Neuron (in vitro differentiated cells): ENCODE measurements around the gene VWA5B1.
"Not testable (repeated sequence)": the region's sequence is repeated elsewhere in the genome, so short reads cannot be mapped to it uniquely, and the experiment has no call there.

Source experiments
- H2AFZ ChIP-seq: one replicate; pipeline ENCODE4 v1.6.1; 2013; ENCODE audit warnings: low read depth, mild to moderate bottlenecking, inconsistent platforms, low read length, moderate library complexity
- H3K27me3 ChIP-seq: one replicate; pipeline ENCODE4 v1.6.1; 2013; ENCODE audit warnings: low read length; ENCODE audit not compliant: insufficient read depth
- H3K36me3 ChIP-seq: one replicate; pipeline ENCODE4 v1.6.1; 2013; ENCODE audit warnings: low read length; ENCODE audit not compliant: insufficient read depth
- H3K4me1 ChIP-seq: one replicate; pipeline ENCODE4 v1.6.1; 2013; ENCODE audit warnings: low read length; ENCODE audit not compliant: insufficient read depth
- H3K4me3 ChIP-seq: 2 replicates; pipeline ENCODE4 v1.5.1; 2013; ENCODE audit warnings: mild to moderate bottlenecking, low read length, moderate library complexity
- H3K9me3 ChIP-seq: one replicate; pipeline ENCODE4 v1.6.1; 2013; ENCODE audit warnings: low read length

VWA5B1 gene

DNA sequence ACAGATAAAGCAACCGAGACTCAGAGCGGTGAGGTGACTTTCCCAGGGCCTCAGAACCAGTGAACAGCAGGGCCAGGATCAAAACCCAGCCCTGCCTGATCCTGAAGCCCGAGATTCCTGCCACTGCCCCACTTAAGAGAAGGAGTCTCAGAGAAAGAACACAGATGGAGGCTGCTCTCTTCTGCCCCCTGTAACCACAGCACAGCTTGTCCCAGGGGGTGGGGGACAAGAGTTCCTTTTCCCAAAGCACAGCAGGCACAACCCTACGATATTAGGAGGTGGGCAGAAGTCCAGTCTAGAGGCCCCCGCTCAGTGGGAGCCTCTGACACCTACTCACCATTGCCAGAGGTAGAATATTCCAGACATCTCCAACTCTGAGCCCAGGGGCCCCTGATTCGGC, 24.0 kb upstream of the VWA5B1 start:
- no peak overlapping the region for H3K4me3 ChIP-seq
- no peaks in the 10 kb centered on the region for H3K36me3 ChIP-seq
- H3K4me1 ChIP-seq = no peaks in the 10 kb centered on the region
- no peaks in the 10 kb centered on the region for H3K9me3 ChIP-seq
- no peaks in the 10 kb centered on the region for H3K27me3 ChIP-seq
- H2AFZ ChIP-seq = no peak overlapping the region

DNA sequence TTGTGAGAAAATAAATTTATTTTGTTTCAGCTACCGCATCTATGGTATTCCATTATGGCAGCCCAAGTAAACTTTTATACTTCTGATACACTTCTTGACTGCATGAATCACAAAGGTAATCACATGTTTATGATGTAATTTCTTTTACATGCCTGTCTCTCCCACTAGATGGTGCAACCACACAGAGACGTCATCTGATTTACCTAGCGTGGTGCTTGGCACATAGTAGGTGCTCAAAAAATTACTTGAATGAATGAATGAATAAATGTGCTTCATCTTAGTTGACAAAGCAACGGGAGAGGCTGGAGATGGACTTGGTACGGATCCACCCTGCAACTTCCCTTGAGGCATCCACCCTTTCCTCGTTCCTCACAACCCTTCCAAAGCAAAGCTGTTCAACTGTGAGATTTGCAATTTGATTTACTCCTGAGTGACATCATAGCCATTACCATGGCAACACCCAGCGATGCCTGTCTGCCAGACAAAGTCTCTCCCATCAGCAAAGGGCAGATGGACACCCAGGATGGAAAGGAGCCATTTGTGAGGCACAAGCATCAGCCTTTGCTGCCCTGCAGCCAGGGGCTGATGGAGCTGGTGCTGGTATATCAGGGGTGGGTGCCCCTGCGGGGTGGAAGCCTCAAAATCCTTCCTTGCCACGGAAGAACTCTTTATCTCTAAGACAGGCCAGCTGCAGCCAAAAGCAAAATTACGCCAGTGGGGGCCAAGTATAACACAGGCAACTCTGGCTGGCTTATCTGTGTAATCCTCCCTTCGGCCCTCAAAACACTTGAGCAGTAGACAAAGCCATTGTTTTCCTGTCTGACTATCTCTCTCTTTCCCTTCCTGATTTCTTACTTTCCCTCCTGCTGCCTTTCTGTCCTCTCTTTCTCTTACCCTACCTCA, 18.9 kb upstream of the VWA5B1 start:
- Histone ChIP-seq H3K36me3 (no peaks in the 10 kb centered on the region), H2AFZ (no peak overlapping the region), H3K9me3 (no peaks in the 10 kb centered on the region), H3K4me3 (no peak overlapping the region), H3K4me1 (peaks cover 7% of the 10 kb centered on the region), H3K27me3 (no peaks in the 10 kb centered on the region)

GRCh38 chr1:20273716-20274115, 17.0 kb upstream of the VWA5B1 start:
- H3K27me3 ChIP-seq, H3K9me3 ChIP-seq, H3K36me3 ChIP-seq, H3K4me1 ChIP-seq, H2AFZ ChIP-seq, H3K4me3 ChIP-seq: not testable (repeated sequence)

GRCh38 chr1:20275319-20275925, 15.3 kb upstream of the VWA5B1 start:
- Histone ChIP-seq H3K9me3 (no peaks in the 10 kb centered on the region), H3K4me3 (no peak overlapping the region), H2AFZ (no peak overlapping the region), H3K27me3 (no peaks in the 10 kb centered on the region), H3K4me1 (peaks cover 7% of the 10 kb centered on the region), H3K36me3 (no peaks in the 10 kb centered on the region)

DNA sequence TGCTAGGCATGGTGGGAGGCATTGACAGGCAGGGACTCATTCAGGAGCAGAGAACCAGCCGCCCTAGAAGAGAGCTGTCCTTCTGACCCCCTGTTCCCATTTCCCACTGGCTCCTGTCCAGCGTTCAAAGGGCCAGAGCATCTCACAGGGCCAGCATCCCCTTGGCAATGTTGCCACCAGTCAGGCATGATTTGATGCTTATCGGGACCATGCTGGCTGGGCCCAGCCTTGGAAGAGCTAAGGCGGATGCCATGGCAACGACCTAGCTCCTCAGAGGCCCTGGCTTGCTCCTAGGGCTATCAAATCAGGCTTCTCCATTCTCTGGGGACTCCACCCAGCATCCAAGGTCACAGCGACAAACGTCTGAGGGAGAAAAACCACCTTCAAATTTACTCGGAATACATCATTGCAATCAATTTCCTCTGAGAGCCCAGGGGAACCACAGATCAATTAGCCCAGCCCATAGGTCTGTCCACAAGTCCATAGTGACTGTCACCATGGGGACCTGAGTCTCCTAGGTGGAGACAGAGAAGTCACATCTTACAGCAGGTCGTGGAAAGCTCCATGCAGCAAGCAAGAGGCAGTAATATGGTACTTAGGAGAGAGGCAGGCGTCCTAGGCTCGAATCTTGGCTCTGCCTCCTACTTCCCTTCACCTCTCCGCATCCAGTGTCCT, 14.1 kb upstream of the VWA5B1 start:
- H3K4me3 ChIP-seq = no peak overlapping the region
- H3K4me1 ChIP-seq = peaks cover 7% of the 10 kb centered on the region
- no peaks in the 10 kb centered on the region for H3K36me3 ChIP-seq
- no peaks in the 10 kb centered on the region for H3K9me3 ChIP-seq
- no peaks in the 10 kb centered on the region for H3K27me3 ChIP-seq
- no peak overlapping the region for H2AFZ ChIP-seq

GRCh38 chr1:20278692-20279130, 12.0 kb upstream of the VWA5B1 start:
- no peak overlapping the region for H3K4me3 ChIP-seq
- no peaks in the 10 kb centered on the region for H3K4me1 ChIP-seq
- peaks cover 3% of the 10 kb centered on the region for H3K27me3 ChIP-seq
- H3K36me3 ChIP-seq = no peaks in the 10 kb centered on the region
- H3K9me3 ChIP-seq = no peaks in the 10 kb centered on the region
- no peak overlapping the region for H2AFZ ChIP-seq

DNA sequence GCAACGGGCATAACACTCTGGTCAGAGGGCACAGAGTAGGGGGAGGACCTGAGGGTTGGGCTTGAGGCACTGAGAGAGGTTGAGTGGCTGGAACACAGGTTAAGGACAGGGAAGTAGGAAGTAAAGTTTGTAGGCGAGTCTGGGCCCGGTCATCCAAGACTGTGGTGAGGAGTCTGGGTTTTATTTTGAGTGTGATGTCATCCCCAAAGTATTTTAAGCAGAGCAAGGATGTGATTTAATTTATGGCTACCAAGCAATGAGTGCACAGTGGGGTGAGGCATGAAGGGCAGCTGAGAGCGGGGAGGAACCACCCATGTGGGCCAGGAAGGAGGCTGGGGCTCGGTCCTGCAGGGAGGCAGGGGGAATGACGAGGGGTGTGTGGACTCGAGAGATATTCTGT, 11.2 kb upstream of the VWA5B1 start:
- no peaks in the 10 kb centered on the region for H3K4me1 ChIP-seq
- no peaks in the 10 kb centered on the region for H3K9me3 ChIP-seq
- H2AFZ ChIP-seq = no peak overlapping the region
- H3K27me3 ChIP-seq = peaks cover 3% of the 10 kb centered on the region
- H3K36me3 ChIP-seq = no peaks in the 10 kb centered on the region
- H3K4me3 ChIP-seq = no peak overlapping the region

DNA sequence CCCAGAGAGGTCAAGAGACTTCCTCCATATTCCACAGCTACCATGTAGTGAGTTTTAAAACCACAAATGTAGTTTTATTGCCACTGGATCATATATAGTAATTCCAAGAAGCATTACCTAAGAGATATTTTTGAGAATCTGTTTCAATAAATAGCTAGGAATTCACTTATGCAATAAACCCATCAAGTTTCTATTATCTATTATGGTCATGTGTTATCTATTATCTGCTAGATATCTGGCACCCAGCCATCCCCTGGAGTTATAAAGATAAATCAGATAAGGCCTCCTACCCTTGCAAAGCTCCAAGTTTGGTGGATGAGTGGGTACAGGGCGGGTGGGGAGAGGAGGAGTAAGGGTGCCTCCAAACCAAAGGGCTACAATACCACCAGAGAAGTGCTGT, 10.3 kb upstream of the VWA5B1 start:
- no peaks in the 10 kb centered on the region for H3K4me1 ChIP-seq
- H3K36me3 ChIP-seq = no peaks in the 10 kb centered on the region
- no peaks in the 10 kb centered on the region for H3K9me3 ChIP-seq
- no peak overlapping the region for H3K4me3 ChIP-seq
- H3K27me3 ChIP-seq = peaks cover 5% of the 10 kb centered on the region
- H2AFZ ChIP-seq = no peak overlapping the region

DNA sequence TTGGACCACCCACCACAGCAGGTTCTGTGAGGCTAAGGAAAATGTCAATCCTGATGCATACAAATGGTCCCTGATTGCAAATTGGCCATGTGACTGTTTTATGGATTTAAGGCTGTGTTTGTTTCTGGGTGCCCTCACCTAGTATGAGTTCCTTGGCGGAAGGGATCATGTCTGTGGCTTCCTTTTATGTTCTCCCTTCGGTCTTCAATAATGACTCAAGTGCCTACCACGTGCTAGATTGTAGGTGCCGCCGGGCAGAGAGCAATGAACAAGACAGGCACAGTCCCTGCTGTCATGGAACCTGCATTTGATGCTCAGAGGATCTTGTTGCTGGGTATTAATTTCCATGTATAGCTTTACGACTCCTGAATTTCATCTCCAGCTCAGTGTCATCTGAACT, 9.8 kb upstream of the VWA5B1 start:
- no peak overlapping the region for H2AFZ ChIP-seq
- H3K27me3 ChIP-seq = peaks cover 6% of the 10 kb centered on the region
- H3K4me1 ChIP-seq = no peaks in the 10 kb centered on the region
- H3K9me3 ChIP-seq = no peaks in the 10 kb centered on the region
- H3K4me3 ChIP-seq = no peak overlapping the region
- H3K36me3 ChIP-seq = no peaks in the 10 kb centered on the region

DNA sequence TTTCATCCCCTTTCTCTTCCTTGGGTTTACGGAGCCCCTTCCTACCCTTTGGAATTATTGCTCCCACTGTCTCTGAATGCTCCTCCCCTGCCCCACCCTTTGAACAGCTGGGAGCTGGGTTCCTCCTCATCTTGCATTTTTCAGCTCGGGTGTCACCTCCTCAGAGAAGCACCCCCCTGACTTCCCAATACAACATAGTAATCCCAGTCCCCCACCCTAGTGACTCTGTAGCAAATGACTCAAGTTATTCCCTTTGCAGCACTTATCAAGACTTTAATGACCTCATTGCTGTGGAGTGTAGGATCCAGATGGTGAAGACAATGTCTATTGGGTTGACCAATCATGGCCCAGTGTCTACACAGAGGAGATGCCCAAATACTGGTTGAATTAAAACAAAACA, 8.9 kb upstream of the VWA5B1 start:
- Histone ChIP-seq H3K36me3 (no peaks in the 10 kb centered on the region), H3K9me3 (no peaks in the 10 kb centered on the region), H3K4me1 (no peaks in the 10 kb centered on the region), H3K4me3 (no peak overlapping the region), H2AFZ (no peak overlapping the region), H3K27me3 (peaks cover 6% of the 10 kb centered on the region)

DNA sequence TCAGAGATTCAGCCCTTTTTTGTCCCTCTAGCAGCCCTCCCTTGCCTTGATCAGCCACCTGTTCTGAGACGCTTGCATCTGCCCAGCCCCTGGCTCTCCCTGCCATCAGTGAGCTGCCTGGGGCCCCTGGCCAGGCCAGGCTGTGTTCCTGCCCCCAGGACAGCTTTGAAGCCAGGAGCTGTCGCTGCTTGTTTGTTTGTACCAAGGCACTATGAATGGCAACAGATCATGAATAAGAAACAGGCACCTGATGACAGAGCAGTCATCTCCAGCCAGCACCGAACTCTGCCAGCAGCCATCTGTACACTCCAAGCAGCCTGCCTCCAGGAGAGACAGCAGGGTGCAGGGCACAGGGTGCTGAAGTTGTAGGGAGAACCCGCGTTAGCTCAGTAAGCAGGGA, 8.1 kb upstream of the VWA5B1 start:
- H2AFZ ChIP-seq = no peak overlapping the region
- no peaks in the 10 kb centered on the region for H3K9me3 ChIP-seq
- H3K27me3 ChIP-seq = peaks cover 6% of the 10 kb centered on the region
- H3K36me3 ChIP-seq = no peaks in the 10 kb centered on the region
- H3K4me3 ChIP-seq = no peak overlapping the region
- no peaks in the 10 kb centered on the region for H3K4me1 ChIP-seq

DNA sequence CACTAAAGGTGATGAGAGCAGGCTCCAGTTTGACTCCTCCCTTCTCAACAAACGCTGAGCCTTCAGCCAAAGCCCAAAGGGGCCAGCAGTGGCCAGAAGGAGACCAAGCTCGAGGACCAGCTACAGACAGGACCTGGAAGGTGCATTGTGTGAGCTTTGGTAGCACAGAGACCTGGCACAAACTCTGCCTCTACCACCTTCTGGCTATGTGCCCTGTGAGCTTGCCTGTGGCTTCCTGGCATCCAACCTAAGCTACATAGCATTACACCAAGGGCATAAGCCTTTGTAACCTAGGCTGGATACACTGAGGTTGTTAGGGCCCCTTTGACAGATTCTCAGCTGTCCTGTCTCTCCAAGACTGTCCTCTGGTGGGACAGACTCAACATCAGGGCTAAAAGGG, 6.6 kb upstream of the VWA5B1 start:
- Histone ChIP-seq H3K27me3 (peaks cover 11% of the 10 kb centered on the region), H3K4me3 (no peak overlapping the region), H3K9me3 (no peaks in the 10 kb centered on the region), H2AFZ (no peak overlapping the region), H3K36me3 (no peaks in the 10 kb centered on the region), H3K4me1 (no peaks in the 10 kb centered on the region)

- H3K9me3 ChIP-seq = no peaks in the 10 kb centered on the region
- no peaks in the 10 kb centered on the region for H3K36me3 ChIP-seq
- peaks cover 11% of the 10 kb centered on the region for H3K27me3 ChIP-seq
- no peaks in the 10 kb centered on the region for H3K4me1 ChIP-seq
- no peak overlapping the region for H3K4me3 ChIP-seq
- no peak overlapping the region for H2AFZ ChIP-seq
Measured at GRCh38 chr1:20284625-20285024, 6.0 kb upstream of the VWA5B1 start.
